GM18499 (cell line): ENCODE results near the gene MLPH.

ENCODE experiments used
- ATAC-seq: cut with Tn5 transposase; IDR thresholded peaks from one replicate; pipeline ENCODE4 v1.9.1; 2021; ENCODE audit warnings: moderate number of reproducible peaks; ENCODE audit not compliant: insufficient read depth, unreplicated experiment

Gene MLPH

GRCh38 chr2:237575869-237576862, 89.1 kb downstream of the MLPH start:
- no peak for ATAC-seq

- ATAC-seq = no peak
These were observed 89.9 kb downstream of the MLPH start for GRCh38 chr2:237576974-237577373.

GRCh38 chr2:237577458-237577857, 90.4 kb downstream of the MLPH start:
- ATAC-seq = no peak

GRCh38 chr2:237577956-237578870, 91.2 kb downstream of the MLPH start:
- ATAC-seq = no peak

- no peak for ATAC-seq
These were observed 94.3 kb downstream of the MLPH start for GRCh38 chr2:237581326-237581725.

GRCh38 chr2:237581751-237582746, 95.0 kb downstream of the MLPH start:
- ATAC-seq = no peak

- ATAC-seq = no peak
These were observed 96.6 kb downstream of the MLPH start for GRCh38 chr2:237583385-237584295.

GRCh38 chr2:237585590-237586221, 98.7 kb downstream of the MLPH start:
- ATAC-seq = no peak

GRCh38 chr2:237588044-237588696, 101.1 kb downstream of the MLPH start:
- ATAC-seq = no peak

GRCh38 chr2:237590272-237591140, 103.5 kb downstream of the MLPH start, which contains the start of gene RAB17:
Gene RAB17, minus strand, starts transcription at chr2:237590734. Its CDS starts 4,580 bp downstream, at chr2:237586154.
- no peak for ATAC-seq

- no peak for ATAC-seq
These were observed 104.3 kb downstream of the MLPH start for GRCh38 chr2:237591141-237591881.

GRCh38 chr2:237592425-237592980, 105.5 kb downstream of the MLPH start:
- ATAC-seq = no peak

GRCh38 chr2:237593036-237593435, 106.0 kb downstream of the MLPH start:
- no peak for ATAC-seq

GRCh38 chr2:237593596-237594320, 106.7 kb downstream of the MLPH start:
- no peak for ATAC-seq

- no peak for ATAC-seq
These were observed 107.4 kb downstream of the MLPH start for GRCh38 chr2:237594514-237594871.
